HEK293 (cell line): ENCODE results near the gene DIP2C.

Experiments used
- CTCF ChIA-PET: fragments of 350-600 bp; formaldehyde crosslinking; extraction: SDS; loops from one replicate; lab custom pipeline; 2021; ENCODE audit warnings: antibody characterized with exemption; lab: Yijun Ruan, JAX
- POLR2A ChIA-PET: fragments of 300-600 bp; formaldehyde crosslinking; extraction: SDS; loops from one replicate; lab custom pipeline; 2020; ENCODE audit warnings: antibody characterized with exemption, inconsistent platforms; lab: Yijun Ruan, JAX
- H3K27ac ChIP-seq: fragments of 200-500 bp; sonication (Bioruptor generic); 2 replicates; pipeline ENCODE4 v1.5.1; 2014; ENCODE audit warnings: low read depth, low read length, control low read depth, inconsistent platforms; ENCODE audit errors: extremely low read depth
- H3K36me3 ChIP-seq, 2 experiments: fragments of 200-500 bp in 1 of 2; sonication (Bioruptor generic) in 1 of 2; 1 replicate in 1 of 2; 2 replicates in 1 of 2; pipeline ENCODE4 v1.5.1; 2014 to 2017; ENCODE audit warnings: inconsistent platforms in 2 of 2, low read length in 2 of 2; ENCODE audit not compliant: control insufficient read depth in 2 of 2, insufficient read depth in 1 of 2
- H3K4me1 ChIP-seq: fragments of 200-500 bp; sonication (Bioruptor generic); 2 replicates; pipeline ENCODE4 v1.5.1; 2014; ENCODE audit warnings: mild to moderate bottlenecking, low read length, inconsistent platforms; ENCODE audit not compliant: control insufficient read depth, insufficient read depth
- H3K4me3 ChIP-seq: 2 replicates; pipeline ENCODE4 v1.5.1; 2011; ENCODE audit warnings: low read depth, mild to moderate bottlenecking, control low read depth, low read length, moderate library complexity
- H3K9me3 ChIP-seq: fragments of 200-500 bp; sonication (Bioruptor generic); 2 replicates; pipeline ENCODE4 v1.5.1; 2014; ENCODE audit warnings: low read depth, low read length, inconsistent platforms; ENCODE audit not compliant: control insufficient read depth, insufficient read depth
- KLF1 ChIP-seq: fragments of 450-650 bp; formaldehyde crosslinking; IDR thresholded peaks from 2 replicates; pipeline ENCODE4 v1.5.1; 2016; ENCODE audit warnings: missing biosample characterization, missing genetic modification characterization
- KLF17 ChIP-seq: fragments of 450-650 bp; formaldehyde crosslinking; IDR thresholded peaks from 2 replicates; pipeline ENCODE4 v1.5.1; 2016; ENCODE audit warnings: missing biosample characterization, missing genetic modification characterization
- KLF7 ChIP-seq: fragments of 450-650 bp; formaldehyde crosslinking; IDR thresholded peaks from 2 replicates; pipeline ENCODE4 v1.5.1; 2016; ENCODE audit warnings: missing biosample characterization, missing genetic modification characterization, borderline replicate concordance
- PRDM4 ChIP-seq: fragments of 450-650 bp; formaldehyde crosslinking; IDR thresholded peaks from 2 replicates; pipeline ENCODE4 v1.5.1; 2017; ENCODE audit warnings: missing biosample characterization, missing genetic modification characterization
- SETDB1 ChIP-seq: IDR thresholded peaks from one replicate; pipeline ENCODE4 v1.6.1; 2017; ENCODE audit warnings: mild to moderate bottlenecking, low read length, moderate library complexity, mixed read lengths; ENCODE audit not compliant: insufficient read length
- ZBTB44 ChIP-seq: fragments of 450-650 bp; IDR thresholded peaks from 2 replicates; pipeline ENCODE4 v1.5.1; 2018; ENCODE audit warnings: missing biosample characterization, mild to moderate bottlenecking, missing genetic modification characterization
- ZBTB6 ChIP-seq: fragments of 450-650 bp; formaldehyde crosslinking; IDR thresholded peaks from 2 replicates; pipeline ENCODE4 v1.5.1; 2017; ENCODE audit warnings: missing biosample characterization, missing genetic modification characterization
- ZFP37 ChIP-seq: fragments of 450-650 bp; formaldehyde crosslinking; IDR thresholded peaks from 2 replicates; pipeline ENCODE4 v1.5.1; 2016; ENCODE audit warnings: missing biosample characterization, missing genetic modification characterization
- ZFP41 ChIP-seq: fragments of 450-650 bp; formaldehyde crosslinking; IDR thresholded peaks from 2 replicates; pipeline ENCODE4 v1.5.1; 2016; ENCODE audit warnings: missing biosample characterization, missing genetic modification characterization, borderline replicate concordance
- ZNF132 ChIP-seq: fragments of 450-650 bp; formaldehyde crosslinking; IDR thresholded peaks from 2 replicates; pipeline ENCODE4 v1.5.1; 2017; ENCODE audit warnings: missing biosample characterization, missing genetic modification characterization, borderline replicate concordance
- ZNF311 ChIP-seq: fragments of 450-650 bp; formaldehyde crosslinking; IDR thresholded peaks from 2 replicates; pipeline ENCODE4 v1.5.1; 2017; ENCODE audit warnings: missing biosample characterization, missing genetic modification characterization, borderline replicate concordance
- ZNF324 ChIP-seq: fragments of 450-650 bp; formaldehyde crosslinking; IDR thresholded peaks from 2 replicates; pipeline ENCODE4 v1.5.1; 2016; ENCODE audit warnings: missing biosample characterization, missing genetic modification characterization
- ZNF404 ChIP-seq: fragments of 450-650 bp; formaldehyde crosslinking; IDR thresholded peaks from 2 replicates; pipeline ENCODE4 v1.5.1; 2017; ENCODE audit warnings: missing biosample characterization, missing genetic modification characterization
- ZNF510 ChIP-seq: fragments of 450-650 bp; formaldehyde crosslinking; IDR thresholded peaks from 2 replicates; pipeline ENCODE4 v1.5.1; 2018; ENCODE audit warnings: mild to moderate bottlenecking, missing genetic modification characterization, missing biosample characterization; ENCODE audit not compliant: insufficient replicate concordance
- ZNF530 ChIP-seq: fragments of 450-650 bp; formaldehyde crosslinking; IDR thresholded peaks from 2 replicates; pipeline ENCODE4 v1.5.1; 2016; ENCODE audit warnings: low read depth, missing biosample characterization, missing genetic modification characterization
- ZNF561 ChIP-seq: fragments of 450-650 bp; IDR thresholded peaks from 2 replicates; pipeline ENCODE4 v1.5.1; 2018; ENCODE audit warnings: missing biosample characterization, missing genetic modification characterization, borderline replicate concordance
- ZNF621 ChIP-seq: fragments of 450-650 bp; formaldehyde crosslinking; IDR thresholded peaks from 2 replicates; pipeline ENCODE4 v1.5.1; 2017; ENCODE audit warnings: missing biosample characterization, missing genetic modification characterization
- ZNF677 ChIP-seq: fragments of 450-650 bp; IDR thresholded peaks from 2 replicates; pipeline ENCODE4 v1.5.0; 2018; ENCODE audit warnings: missing biosample characterization, mild to moderate bottlenecking, missing genetic modification characterization, moderate library complexity
- ZXDB ChIP-seq: fragments of 450-650 bp; formaldehyde crosslinking; IDR thresholded peaks from 2 replicates; pipeline ENCODE4 v1.5.1; 2016; ENCODE audit warnings: missing biosample characterization, missing genetic modification characterization

The DIP2C gene

GRCh38 chr10:623014-623413 lies 66.5 kb downstream of the DIP2C start (continued):
- TF ChIP-seq ZFP41 (tag by site-specific recombination) (no peak), ZBTB44 (tag by site-specific recombination) (no peak), KLF7 (no peak)
- TF ChIP-seq, all 188 proteins: peak for 0

- Histone ChIP-seq H3K36me3 (no peaks in the 10 kb centered on the region), H3K27ac (no peak overlapping the region), H3K4me1 (peaks cover 17% of the 10 kb centered on the region), H3K9me3 (no peaks in the 10 kb centered on the region), H3K4me3 (no peak overlapping the region)
- TF ChIP-seq SETDB1 (no peak), ZFP37 (tag by site-specific recombination) (no peak), ZNF677 (tag by site-specific recombination) (no peak), KLF1 (tag by site-specific recombination) (no peak), ZNF132 (no peak), ZNF311 (tag by site-specific recombination) (no peak), ZNF530 (tag by site-specific recombination) (no peak), ZNF561 (no peak), PRDM4 (tag by site-specific recombination) (no peak), ZNF621 (tag by site-specific recombination) (no peak), ZNF324 (tag by site-specific recombination) (no peak), ZXDB (tag by site-specific recombination) (no peak), ZNF404 (tag by site-specific recombination) (no peak), ZNF510 (no peak), ZBTB6 (tag by site-specific recombination) (no peak), KLF17 (tag by site-specific recombination) (no peak)
- ChIA-PET POLR2A (no interaction called here), CTCF (no interaction called here)
These were observed 67.3 kb downstream of the DIP2C start for GRCh38 chr10:621981-622740.
